Naive B cell (primary cell): ENCODE results near the gene SERPINE3. TPM values are rescaled to one million over a fixed set of nuclear protein-coding genes. Genes with fewer than 3 reads are reported as not detected.

ENCODE experiments used
- ATAC-seq, 2 donors: fragments of 150-1000 bp; cut with Tn5 transposase; 2 replicates each; pipeline ENCODE4 v1.10.0; 2021; ENCODE audit warnings: low read depth in 2 of 2, mild to moderate bottlenecking in 2 of 2, moderate library complexity in 2 of 2
- DNase-seq: peaks from one replicate; pipeline ENCODE4 v3.0.0; 2022
- H3K27ac Mint-ChIP-seq, 6 donors: one replicate each; pipeline ENCODE4 v1.8.0; 2020 to 2022; ENCODE audit warnings: mild to moderate bottlenecking in 6 of 6, mixed read lengths in 6 of 6, moderate library complexity in 5 of 6, inconsistent platforms in 2 of 6
- H3K27me3 Mint-ChIP-seq, 3 donors: one replicate each; pipeline ENCODE4 v1.8.0; 2021 to 2022; ENCODE audit warnings: mixed read lengths in 3 of 3, mild to moderate bottlenecking in 1 of 3
- H3K36me3 Mint-ChIP-seq, 2 donors: one replicate each; pipeline ENCODE4 v1.8.0; 2020 to 2022; ENCODE audit warnings: mixed read lengths in 2 of 2, inconsistent platforms in 1 of 2, mild to moderate bottlenecking in 1 of 2
- H3K4me1 Mint-ChIP-seq, 3 donors: one replicate each; pipeline ENCODE4 v1.8.0; 2020 to 2022; ENCODE audit warnings: mixed read lengths in 3 of 3, inconsistent platforms in 1 of 3, mild to moderate bottlenecking in 1 of 3, moderate library complexity in 1 of 3
- H3K4me3 Mint-ChIP-seq, 8 donors: one replicate each; pipeline ENCODE4 v1.8.0; 2020 to 2022; ENCODE audit warnings: mild to moderate bottlenecking in 8 of 8, mixed read lengths in 8 of 8, moderate library complexity in 8 of 8, inconsistent platforms in 2 of 8
- H3K9me3 Mint-ChIP-seq, 7 donors: one replicate each; pipeline ENCODE4 v1.8.0; 2020 to 2022; ENCODE audit warnings: mixed read lengths in 7 of 7, mild to moderate bottlenecking in 5 of 7, inconsistent platforms in 2 of 7, moderate library complexity in 1 of 7
- polyA plus RNA-seq, 6 donors: library from polyadenylated mRNA; unstranded; fragments of 300-500 nt; fragmentation: Illumina TruSeq; gene quantifications; one replicate each; pipeline ENCODE4 v1.2.3, GENCODE V29; 2021; ENCODE audit warnings: low read depth in 6 of 6

SERPINE3 gene
- polyA plus RNA-seq, 6 donors from 2014 or later: 0.57 TPM; not detected in 5

DNA sequence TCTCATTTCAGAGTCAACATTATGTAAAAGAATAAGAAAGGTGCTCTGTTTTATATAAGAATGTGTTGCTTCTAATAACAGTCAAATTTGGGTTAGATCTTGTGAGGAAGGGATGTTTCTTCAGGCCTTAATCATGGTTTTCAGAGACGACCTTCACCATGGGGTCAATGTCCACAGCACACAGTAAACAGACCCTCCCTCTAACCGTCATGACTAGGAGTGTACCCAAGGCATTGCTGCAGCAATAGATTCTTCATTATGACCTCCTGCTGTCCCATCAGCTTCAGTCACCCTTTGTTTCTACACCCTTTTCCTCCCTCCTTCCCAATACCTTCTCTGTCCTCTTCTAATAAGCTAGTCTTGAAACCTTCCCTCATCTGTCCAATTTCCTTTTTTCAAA is 15.7 kb downstream of the SERPINE3 start:
- ATAC-seq: no peak
- Mint-ChIP-seq H3K9me3 (peaks cover 0 to 7% (median 2%) of the 10 kb centered on the region in 7 donors), H3K36me3 (peaks cover 0 to 4% of the 10 kb centered on the region in 2 donors), H3K4me1 (no peaks in the 10 kb centered on the region), H3K4me3 (no peak overlapping the region), H3K27me3 (no peaks in the 10 kb centered on the region), H3K27ac (no peak overlapping the region)
- DNase-seq: no peak

GRCh38 chr13:51357928-51358595 is 18.6 kb downstream of the SERPINE3 start:
- H3K36me3 Mint-ChIP-seq: no peaks in the 10 kb centered on the region
- peak overlapping the region in 1 of 6 donors; percentile 19 for H3K27ac Mint-ChIP-seq
- ATAC-seq (no peak), DNase-seq (no peak)
- H3K27me3 Mint-ChIP-seq: no peaks in the 10 kb centered on the region
- no peaks in the 10 kb centered on the region for H3K4me1 Mint-ChIP-seq
- no peaks in the 10 kb centered on the region for H3K9me3 Mint-ChIP-seq
- no peak overlapping the region for H3K4me3 Mint-ChIP-seq

- no peaks in the 10 kb centered on the region for H3K4me1 Mint-ChIP-seq
- no peak for DNase-seq
- no peak overlapping the region for H3K4me3 Mint-ChIP-seq
- H3K27me3 Mint-ChIP-seq: no peaks in the 10 kb centered on the region
- ATAC-seq: no peak
- peaks cover 0 to 2% of the 10 kb centered on the region in 2 donors for H3K36me3 Mint-ChIP-seq
- H3K27ac Mint-ChIP-seq: peak overlapping the region in 1 of 6 donors; percentile 9
- no peaks in the 10 kb centered on the region for H3K9me3 Mint-ChIP-seq
Observed at GRCh38 chr13:51359352-51359751, 19.9 kb downstream of the SERPINE3 start.

- peak overlapping the region in 2 of 6 donors; percentile 21 to 39 for H3K27ac Mint-ChIP-seq
- no peak overlapping the region for H3K4me3 Mint-ChIP-seq
- no peaks in the 10 kb centered on the region for H3K9me3 Mint-ChIP-seq
- ATAC-seq: no peak
- H3K4me1 Mint-ChIP-seq: no peaks in the 10 kb centered on the region
- DNase-seq: no peak
- H3K36me3 Mint-ChIP-seq: peaks cover 0 to 10% of the 10 kb centered on the region in 2 donors
- no peaks in the 10 kb centered on the region for H3K27me3 Mint-ChIP-seq
Observed at GRCh38 chr13:51360489-51360888, 21.0 kb downstream of the SERPINE3 start.

DNA sequence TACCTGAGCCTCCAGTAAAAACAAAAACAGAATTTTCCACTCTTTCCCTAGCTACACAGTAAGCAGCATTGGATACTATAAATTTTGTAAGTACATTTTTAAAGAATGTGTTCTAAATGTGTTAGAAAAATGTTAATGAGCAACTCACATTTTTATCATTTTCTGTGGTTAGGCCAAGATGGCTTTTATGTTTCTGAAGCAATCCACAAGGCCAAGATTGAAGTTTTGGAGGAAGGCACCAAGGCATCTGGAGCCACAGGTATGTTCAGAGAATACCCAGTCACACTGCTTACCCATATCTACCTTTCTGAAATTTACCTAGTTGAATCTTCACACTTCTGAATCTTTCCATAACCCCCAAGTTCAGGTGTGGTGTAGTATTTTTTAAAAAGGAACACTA is 21.6 kb downstream of the SERPINE3 start:
- DNase-seq (no peak), ATAC-seq (no peak)
- Mint-ChIP-seq H3K4me1 (no peaks in the 10 kb centered on the region), H3K27ac (no peak overlapping the region), H3K4me3 (no peak overlapping the region), H3K36me3 (peaks cover 0 to 10% of the 10 kb centered on the region in 2 donors), H3K9me3 (no peaks in the 10 kb centered on the region), H3K27me3 (no peaks in the 10 kb centered on the region)

GRCh38 chr13:51363625-51364024 is 24.1 kb downstream of the SERPINE3 start:
- Mint-ChIP-seq H3K27me3 (no peaks in the 10 kb centered on the region), H3K27ac (peak overlapping the region in 2 of 6 donors; percentile 18 to 54), H3K36me3 (peaks cover 2 to 18% of the 10 kb centered on the region in 2 donors), H3K4me3 (no peak overlapping the region), H3K9me3 (no peaks in the 10 kb centered on the region), H3K4me1 (no peaks in the 10 kb centered on the region)
- no peak for DNase-seq
- ATAC-seq: no peak

GRCh38 chr13:51364404-51365008 is 25.0 kb downstream of the SERPINE3 start:
- H3K27me3 Mint-ChIP-seq: no peaks in the 10 kb centered on the region
- H3K27ac Mint-ChIP-seq: peak overlapping the region in 2 of 6 donors; percentile 21 to 44
- H3K4me1 Mint-ChIP-seq: no peaks in the 10 kb centered on the region
- H3K4me3 Mint-ChIP-seq: no peak overlapping the region
- no peaks in the 10 kb centered on the region for H3K9me3 Mint-ChIP-seq
- DNase-seq (no peak), ATAC-seq (no peak)
- peaks cover 8 to 24% of the 10 kb centered on the region in 2 donors for H3K36me3 Mint-ChIP-seq

GRCh38 chr13:51370116-51370515 is 30.6 kb downstream of the SERPINE3 start:
- no peaks in the 10 kb centered on the region for H3K9me3 Mint-ChIP-seq
- H3K36me3 Mint-ChIP-seq: peaks cover 8 to 23% of the 10 kb centered on the region in 2 donors
- ATAC-seq (no peak), DNase-seq (no peak)
- peak overlapping the region in 3 of 6 donors; percentile 5 to 57 (median 37) for H3K27ac Mint-ChIP-seq
- no peaks in the 10 kb centered on the region for H3K4me1 Mint-ChIP-seq
- no peak overlapping the region for H3K4me3 Mint-ChIP-seq
- H3K27me3 Mint-ChIP-seq: no peaks in the 10 kb centered on the region

DNA sequence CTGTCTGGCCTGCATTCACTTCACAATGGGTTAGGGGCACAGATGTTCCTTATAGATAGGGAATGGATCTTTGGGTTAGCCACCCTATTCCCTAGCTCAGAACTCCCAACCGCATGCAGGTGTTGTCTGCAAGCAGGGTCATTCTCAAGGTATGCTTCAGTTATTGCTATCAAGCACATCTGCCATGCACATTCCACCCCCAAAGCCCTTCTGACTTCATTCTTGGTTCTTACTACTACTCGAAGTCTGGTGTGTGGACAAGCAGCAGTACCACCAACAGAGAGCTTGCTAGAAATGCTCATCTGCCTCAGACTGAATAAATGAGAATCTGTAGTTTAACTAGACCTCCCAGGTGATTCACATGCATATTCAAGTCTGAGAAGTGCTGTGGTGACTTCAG is 31.3 kb downstream of the SERPINE3 start:
- H3K9me3 Mint-ChIP-seq: no peaks in the 10 kb centered on the region
- no peak for ATAC-seq

DNA sequence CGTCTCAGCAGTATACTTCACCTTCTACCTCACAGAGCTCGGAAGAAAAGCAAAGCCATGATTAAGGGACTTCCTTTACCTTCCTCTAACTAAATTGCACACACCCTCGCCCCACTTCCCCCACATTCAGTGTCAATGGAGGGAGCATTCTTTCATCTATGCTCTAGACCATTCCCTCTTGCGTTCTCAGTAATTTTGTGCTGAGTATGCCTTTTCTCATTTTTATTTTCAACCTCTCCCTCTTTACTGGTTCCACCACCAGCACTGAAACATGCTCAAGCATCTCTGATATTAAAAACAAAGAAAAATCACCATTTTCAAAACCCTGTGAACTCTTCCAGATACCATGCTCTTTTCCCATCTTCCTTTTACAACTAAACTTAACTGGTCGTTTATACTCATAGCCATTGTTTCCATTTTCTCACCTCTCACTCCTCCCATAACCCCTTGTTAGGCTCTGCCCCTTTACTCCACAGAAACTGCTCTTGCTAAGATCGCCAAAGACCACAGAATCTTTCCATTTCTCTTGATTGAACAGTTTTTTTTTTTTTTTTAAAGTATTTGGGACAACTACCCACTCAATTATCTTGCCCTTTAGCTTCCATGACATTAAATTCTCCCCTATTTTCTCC is 32.4 kb downstream of the SERPINE3 start:
- DNase-seq (no peak), ATAC-seq (no peak)
- Mint-ChIP-seq H3K27me3 (no peaks in the 10 kb centered on the region), H3K36me3 (peaks cover 8 to 28% of the 10 kb centered on the region in 2 donors), H3K27ac (no peak overlapping the region), H3K4me1 (no peaks in the 10 kb centered on the region), H3K4me3 (no peak overlapping the region), H3K9me3 (no peaks in the 10 kb centered on the region)

More for the DNA sequence above, 31.3 kb downstream of the SERPINE3 start:
- no peak for DNase-seq
- Mint-ChIP-seq H3K27me3 (no peaks in the 10 kb centered on the region), H3K4me1 (no peaks in the 10 kb centered on the region), H3K4me3 (no peak overlapping the region), H3K36me3 (peaks cover 8 to 26% of the 10 kb centered on the region in 2 donors), H3K27ac (no peak overlapping the region)

DNA sequence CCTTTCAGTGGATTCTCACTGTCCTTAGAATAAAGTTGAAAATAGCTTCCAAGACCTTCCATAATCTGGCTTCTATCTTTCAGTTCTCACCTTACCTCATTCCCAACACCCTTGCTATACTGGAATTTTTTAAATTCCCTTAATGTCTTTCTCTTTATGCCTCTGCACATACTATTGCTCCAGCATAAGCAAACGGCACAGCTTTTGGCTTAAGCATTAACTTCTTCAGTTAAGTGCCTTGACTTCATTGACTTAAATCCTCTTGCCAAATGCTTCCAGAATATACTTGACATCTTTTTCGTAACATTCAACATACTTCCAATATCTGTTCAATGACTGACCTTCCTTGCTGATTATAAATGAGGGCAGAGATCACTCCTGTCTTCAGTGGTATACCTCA is 34.0 kb downstream of the SERPINE3 start:
- DNase-seq: no peak
- Mint-ChIP-seq H3K4me3 (no peak overlapping the region), H3K27ac (no peak overlapping the region), H3K27me3 (no peaks in the 10 kb centered on the region), H3K36me3 (peaks cover 7 to 30% of the 10 kb centered on the region in 2 donors), H3K4me1 (no peaks in the 10 kb centered on the region), H3K9me3 (no peaks in the 10 kb centered on the region)
- ATAC-seq: no peak

DNA sequence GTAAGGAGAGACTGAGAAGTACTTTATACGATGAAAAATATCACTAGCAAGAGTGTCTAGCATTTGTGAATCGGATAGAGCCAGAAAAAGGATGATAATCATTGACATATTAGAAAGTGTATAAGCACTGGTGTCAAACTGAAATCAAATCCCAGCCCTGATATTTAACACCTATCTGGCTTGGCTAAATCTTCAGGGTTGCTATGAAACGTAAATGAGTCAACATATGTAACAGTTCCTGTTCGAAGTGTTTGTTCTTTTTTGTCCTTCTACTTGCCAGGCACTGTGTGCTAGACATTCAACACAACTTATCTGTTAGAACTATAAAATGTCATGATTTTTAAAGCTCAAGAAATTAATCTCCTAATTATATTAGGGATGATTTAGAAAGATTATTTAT is 40.8 kb downstream of the SERPINE3 start:
- Mint-ChIP-seq H3K4me3 (no peak overlapping the region), H3K27me3 (no peaks in the 10 kb centered on the region), H3K27ac (peak overlapping the region in 2 of 6 donors; percentile 44 to 84), H3K4me1 (no peaks in the 10 kb centered on the region), H3K9me3 (no peaks in the 10 kb centered on the region), H3K36me3 (peaks cover 0 to 21% of the 10 kb centered on the region in 2 donors)
- no peak for ATAC-seq
- no peak for DNase-seq

GRCh38 chr13:51385114-51385513 is 45.6 kb downstream of the SERPINE3 start:
- H3K36me3 Mint-ChIP-seq: peaks cover 0 to 13% of the 10 kb centered on the region in 2 donors

GRCh38 chr13:51394724-51395123 is 55.2 kb downstream of the SERPINE3 start:
- Mint-ChIP-seq H3K27ac (no peak overlapping the region), H3K9me3 (no peaks in the 10 kb centered on the region), H3K4me1 (peaks cover 15 to 31% (median 27%) of the 10 kb centered on the region in 3 donors), H3K36me3 (peaks cover 0 to 10% of the 10 kb centered on the region in 2 donors), H3K27me3 (no peaks in the 10 kb centered on the region), H3K4me3 (no peak overlapping the region)
- ATAC-seq: no peak
- no peak for DNase-seq

More at GRCh38 chr13:51385114-51385513, 45.6 kb downstream of the SERPINE3 start:
- H3K4me1 Mint-ChIP-seq: peaks cover 0 to 4% (median 0%) of the 10 kb centered on the region in 3 donors
- no peaks in the 10 kb centered on the region for H3K27me3 Mint-ChIP-seq
- no peak overlapping the region for H3K4me3 Mint-ChIP-seq
- DNase-seq (no peak), ATAC-seq (no peak)
- H3K27ac Mint-ChIP-seq: no peak overlapping the region
- H3K9me3 Mint-ChIP-seq: no peaks in the 10 kb centered on the region
